ENCODE results near the gene DENND1B. TPM values are rescaled to one million over a fixed set of nuclear protein-coding genes. Genes with fewer than 3 reads are reported as not detected.

Gene DENND1B
- total and polyA plus RNA-seq, 2 of the 8 experiments (the other 6 are each of a cell fraction or from before 2014, with no cell fraction given): 0.74 to 3.3 TPM

- Histone ChIP-seq H3K27ac (ENCODE audit: low read depth, low read length) (no peak overlapping the region), H3K14ac (ENCODE audit: insufficient read length) (no peak overlapping the region), H3K4me2 (ENCODE audit: insufficient read depth in 1 of 2, low read depth in 2 of 2, low read length in 2 of 2) (no peak overlapping the region), H3K18ac (ENCODE audit: extremely low read depth, low read length) (no peak overlapping the region), H4K5ac (ENCODE audit: insufficient read length, low read depth, low read length) (no peak overlapping the region), H3K36me3 (ENCODE audit: control insufficient read depth in 2 of 4, insufficient read depth in 4 of 4, low read length in 3 of 4) (no peaks in the 10 kb centered on the region), H3K56ac (replicated peaks; ENCODE audit: insufficient read length, low read depth, low read length) (no peak overlapping the region), H3K27me3 (replicated peaks in 1 of 4; ENCODE audit: control insufficient read depth in 3 of 4, extremely low read depth in 1 of 4, insufficient read depth in 3 of 4, low read length in 3 of 4) (no peaks in the 10 kb centered on the region), H3K9ac (replicated peaks in 1 of 4; ENCODE audit: extremely low read depth in 1 of 4, low read depth in 3 of 4, low read length in 3 of 4) (no peak overlapping the region), H3K9me3 (ENCODE audit: insufficient read depth in 2 of 2, low read depth in 1 of 2, low read length in 1 of 2) (peaks cover 10 to 13% of the 10 kb centered on the region in 2 experiments; a peak in 2 of 4 replicates), H3K4ac (replicated peaks; ENCODE audit: insufficient read length, low read depth, low read length) (no peak overlapping the region), H2BK12ac (ENCODE audit: low read depth, low read length) (no peak overlapping the region), H3K79me2 (ENCODE audit: control insufficient read depth in 1 of 2, insufficient read depth in 2 of 2, low read length in 2 of 2) (no peaks in the 10 kb centered on the region), H3K79me1 (ENCODE audit: low read depth, low read length) (no peaks in the 10 kb centered on the region), H2AFZ (ENCODE audit: low read length) (no peak overlapping the region), H2BK15ac (ENCODE audit: low read length) (no peak overlapping the region), H4K20me1 (replicated peaks in 1 of 2; ENCODE audit: control insufficient read depth in 1 of 2, insufficient read depth in 2 of 2, low read length in 2 of 2) (no peaks in the 10 kb centered on the region), H4K91ac (replicated peaks; ENCODE audit: insufficient read length, low read length) (no peak overlapping the region), H2BK120ac (replicated peaks; ENCODE audit: low read depth, low read length) (no peak overlapping the region), H2BK20ac (ENCODE audit: low read length) (no peak overlapping the region), H3K4me1 (replicated peaks in 1 of 4; ENCODE audit: control insufficient read depth in 3 of 4, insufficient read depth in 4 of 4, low read length in 3 of 4) (no peaks in the 10 kb centered on the region), H4K8ac (ENCODE audit: extremely low read depth, insufficient read depth, low read length) (no peak overlapping the region), H3K23me2 (ENCODE audit: low read depth, low read length) (no peaks in the 10 kb centered on the region), H3K23ac (ENCODE audit: insufficient read length) (no peak overlapping the region), H2AK5ac (ENCODE audit: low read depth, low read length) (no peak overlapping the region), H2BK5ac (ENCODE audit: low read depth, low read length) (no peak overlapping the region), H3K4me3 (ENCODE audit: extremely low read depth in 1 of 4, insufficient read depth in 2 of 4, low read depth in 3 of 4, low read length in 4 of 4) (no peak overlapping the region)
- ChIA-PET CTCF (ENCODE audit: partially characterized antibody) (no interaction called here), POLR2A (ENCODE audit: partially characterized antibody) (no interaction called here)
- TF ChIP-seq SP1 (IDR thresholded peaks at IDR 0.05; ENCODE audit: low read depth, low read length) (no peak), EZH2 (IDR thresholded peaks at IDR 0.05; ENCODE audit: low read depth, low read length, severe bottlenecking) (no peak), USF2 (IDR thresholded peaks at IDR 0.05; ENCODE audit: low read length) (no peak), CHD1 (IDR thresholded peaks at IDR 0.05; ENCODE audit: low read depth, low read length) (no peak), BRCA1 (IDR thresholded peaks at IDR 0.05; ENCODE audit: low read depth, low read length) (no peak), PHF8 (conservative IDR thresholded peaks at IDR 0.05; ENCODE audit: low read depth, low read length) (no peak), JUND (IDR thresholded peaks at IDR 0.05; ENCODE audit: low read length) (no peak), GABPA (IDR thresholded peaks at IDR 0.05; ENCODE audit: borderline replicate concordance, insufficient read depth, low read length) (no peak), MAFK (IDR thresholded peaks at IDR 0.05; ENCODE audit: low read depth, low read length) (no peak), RAD21 (IDR thresholded peaks at IDR 0.05 in 1 of 2, conservative IDR thresholded peaks at IDR 0.05 in 1 of 2; ENCODE audit: low read depth in 2 of 2, low read length in 2 of 2) (no peak), JUN (IDR thresholded peaks at IDR 0.05; ENCODE audit: low read depth, low read length) (no peak)
- FAIRE-seq: no peak
- 79% methylated on average over 1 of the region's 1 CpG; no CpG with 5 or more reads in 1 of the 2 experiments for WGBS, 2 experiments (ENCODE audit: extremely low coverage in 1 of 2, insufficient coverage in 1 of 2, insufficient read length in 1 of 2, insufficient replicate concordance in 2 of 2, low coverage in 1 of 2, low lambda C conversion rate in 2 of 2, missing lambda C conversion rate in 1 of 2)
- DNase-seq (ENCODE audit: low read depth in 1 of 2, low spot score in 2 of 2): no peak
Measured at GRCh38 chr1:197725044-197725443, 50.2 kb downstream of the DENND1B start.

Measured in H1 (cell line).